ENCODE data around the gene STK32B.

The STK32B gene

GRCh38 chr4:5374994-5375393, 323.7 kb downstream of the STK32B start:
- H3K4me3 ChIP-seq (replicated peaks; ENCODE audit: low read depth, low read length) = no peak overlapping the region
- no peak for TF ChIP-seq CTCF (IDR thresholded peaks at IDR 0.05; ENCODE audit: low read length, missing control alignments)
- no peak for DNase-seq (ENCODE audit: low read depth)

GRCh38 chr4:5376015-5376414, 324.7 kb downstream of the STK32B start:
- no peak overlapping the region for H3K4me3 ChIP-seq (replicated peaks; ENCODE audit: low read depth, low read length)
- no peak for TF ChIP-seq CTCF (IDR thresholded peaks at IDR 0.05; ENCODE audit: low read length, missing control alignments)

GRCh38 chr4:5378002-5378401, 326.7 kb downstream of the STK32B start:
- H3K4me3 ChIP-seq (replicated peaks; ENCODE audit: low read depth, low read length) = no peak overlapping the region
- no peak for DNase-seq (ENCODE audit: low read depth)
- no peak for TF ChIP-seq CTCF (IDR thresholded peaks at IDR 0.05; ENCODE audit: low read length, missing control alignments)

More at GRCh38 chr4:5376015-5376414, 324.7 kb downstream of the STK32B start:
- no peak for DNase-seq (ENCODE audit: low read depth)

- TF ChIP-seq CTCF (IDR thresholded peaks at IDR 0.05; ENCODE audit: low read length, missing control alignments) = no peak
- no peak overlapping the region for H3K4me3 ChIP-seq (replicated peaks; ENCODE audit: low read depth, low read length)
- DNase-seq (ENCODE audit: low read depth) = no peak
Observed at GRCh38 chr4:5379895-5380294, 328.6 kb downstream of the STK32B start.

GRCh38 chr4:5381961-5382441, 330.7 kb downstream of the STK32B start:
- no peak overlapping the region for H3K4me3 ChIP-seq (replicated peaks; ENCODE audit: low read depth, low read length)
- TF ChIP-seq CTCF (IDR thresholded peaks at IDR 0.05; ENCODE audit: low read length, missing control alignments) = no peak
- DNase-seq (ENCODE audit: low read depth) = peak; percentile 18

DNA sequence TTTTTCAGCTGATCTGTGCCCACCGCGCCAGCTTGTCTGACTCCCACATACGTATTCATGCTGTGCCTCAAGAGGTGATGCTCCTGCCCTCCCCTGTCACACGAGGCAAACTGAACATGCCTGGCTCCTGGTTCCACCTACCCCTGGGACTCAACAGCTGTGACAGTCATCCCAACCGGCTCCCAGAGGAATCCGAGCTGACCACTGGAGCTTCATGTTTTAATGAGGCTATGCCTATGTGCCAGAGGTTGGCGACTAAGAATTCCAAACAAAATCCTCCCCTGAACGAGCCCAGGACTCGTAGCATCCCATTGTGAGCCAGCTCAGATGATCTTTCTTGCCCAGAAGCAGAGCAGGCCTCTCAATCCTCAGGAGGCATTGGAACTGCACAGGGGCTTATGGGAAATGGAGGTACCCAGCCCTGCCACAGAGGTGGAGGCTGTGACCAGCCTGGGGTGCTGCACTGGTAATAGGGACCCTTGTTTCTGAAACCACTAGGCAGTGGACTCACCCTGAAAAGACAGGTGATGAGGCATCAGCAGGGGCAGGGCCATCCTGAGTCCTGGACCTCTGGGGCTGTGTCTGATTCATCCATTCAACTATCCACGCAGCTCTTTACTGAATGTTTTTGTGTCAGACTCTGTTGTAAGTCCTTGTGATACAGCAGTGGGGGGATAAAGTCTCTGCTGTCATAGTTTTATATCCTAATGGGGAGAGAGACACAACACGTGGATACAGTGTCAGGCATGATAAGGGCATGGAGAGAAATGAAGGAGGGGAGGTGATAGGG, 332.1 kb downstream of the STK32B start:
- no peak for DNase-seq (ENCODE audit: low read depth)
- H3K4me3 ChIP-seq (replicated peaks; ENCODE audit: low read depth, low read length) = no peak overlapping the region
- no peak for TF ChIP-seq CTCF (IDR thresholded peaks at IDR 0.05; ENCODE audit: low read length, missing control alignments)
